HFFc6 (cell line): ENCODE measurements around the gene STK10. TPM values are rescaled to one million over a fixed set of nuclear protein-coding genes. Genes with fewer than 3 reads are reported as not detected.

Experiments
- DNase-seq: peaks from one replicate; pipeline ENCODE4 v3.0.0-alpha.2; 2018
- H3K27ac Mint-ChIP-seq: 2 replicates; pipeline ENCODE4 v1.8.0; 2020; ENCODE audit warnings: mild to moderate bottlenecking, mixed read lengths
- H3K27me3 Mint-ChIP-seq: 2 replicates; pipeline ENCODE4 v1.8.0; 2021; ENCODE audit warnings: mild to moderate bottlenecking, moderate library complexity, mixed read lengths; ENCODE audit not compliant: insufficient read depth
- H3K36me3 Mint-ChIP-seq: 2 replicates; pipeline ENCODE4 v1.8.0; 2021; ENCODE audit warnings: low read depth, mixed read lengths
- H3K4me1 Mint-ChIP-seq: 2 replicates; pipeline ENCODE4 v1.8.0; 2020; ENCODE audit warnings: low read depth, mixed read lengths
- H3K4me3 Mint-ChIP-seq: 2 replicates; pipeline ENCODE4 v1.8.0; 2020; ENCODE audit warnings: mild to moderate bottlenecking, moderate library complexity, mixed read lengths
- H3K9me3 Mint-ChIP-seq: 2 replicates; pipeline ENCODE4 v1.8.0; 2020; ENCODE audit warnings: mild to moderate bottlenecking, mixed read lengths
- CTCF ChIP-seq: fragments of 200-600 bp; sonication (generic); IDR thresholded peaks from 2 replicates; pipeline ENCODE4 v1.5.0; 2021; ENCODE audit warnings: antibody characterized with exemption, mild to moderate bottlenecking
- total RNA-seq, 6 experiments: library from RNA; stranded (reverse); fragmentation: NEBNext Ultra II Directional; extraction: Animal tissue kit (Norgen Biotek cat#: 25700); gene quantifications; 2 replicates in 1 of 6; 3 replicates in 5 of 6; pipeline ENCODE4 v1.2.3, GENCODE V29; 2021

Gene STK10
- total RNA-seq, 6 experiments from 2014 or later, result 39.8 to 51.6 (median 47.5) TPM

- Mint-ChIP-seq H3K4me1 (peaks cover 30% of the 10 kb centered on the region), H3K27me3 (no peaks in the 10 kb centered on the region; the same call in 1 of the 2 replicates), H3K27ac (no peak overlapping the region), H3K4me3 (no peak overlapping the region), H3K36me3 (peaks cover 14% of the 10 kb centered on the region), H3K9me3 (no peaks in the 10 kb centered on the region)
- TF ChIP-seq CTCF, result no peak
- DNase-seq, result no peak
Observed at GRCh38 chr5:172163346-172163745, 24.7 kb downstream of the STK10 start.

- TF ChIP-seq CTCF, result no peak
- peaks cover 18% of the 10 kb centered on the region for H3K36me3 Mint-ChIP-seq
- H3K4me1 Mint-ChIP-seq, result peaks cover 30% of the 10 kb centered on the region
- no peak for DNase-seq
- H3K27me3 Mint-ChIP-seq, result no peaks in the 10 kb centered on the region; the same call in 1 of the 2 replicates
- H3K27ac Mint-ChIP-seq, result no peak overlapping the region
- no peaks in the 10 kb centered on the region for H3K9me3 Mint-ChIP-seq
- no peak overlapping the region for H3K4me3 Mint-ChIP-seq
Observed at GRCh38 chr5:172162987-172163343, 25.1 kb downstream of the STK10 start.

- no peak overlapping the region for H3K4me3 Mint-ChIP-seq
- DNase-seq, result peak; percentile 34
- H3K4me1 Mint-ChIP-seq, result peaks cover 30% of the 10 kb centered on the region
- TF ChIP-seq CTCF, result peak; percentile 56
- no peaks in the 10 kb centered on the region for H3K9me3 Mint-ChIP-seq
- peaks cover 19% of the 10 kb centered on the region for H3K36me3 Mint-ChIP-seq
- H3K27ac Mint-ChIP-seq, result peak overlapping the region; percentile 39; the same call in 1 of the 2 replicates
- no peaks in the 10 kb centered on the region; the same call in 1 of the 2 replicates for H3K27me3 Mint-ChIP-seq
Observed at GRCh38 chr5:172162323-172162986, 25.6 kb downstream of the STK10 start.

- Mint-ChIP-seq H3K4me3 (no peak overlapping the region), H3K9me3 (no peaks in the 10 kb centered on the region), H3K27me3 (no peaks in the 10 kb centered on the region; the same call in 1 of the 2 replicates), H3K27ac (no peak overlapping the region), H3K36me3 (peaks cover 20% of the 10 kb centered on the region), H3K4me1 (peaks cover 24% of the 10 kb centered on the region)
- TF ChIP-seq CTCF, result no peak
- DNase-seq, result no peak
Observed at GRCh38 chr5:172160506-172160905, 27.5 kb downstream of the STK10 start.

- peaks cover 12% of the 10 kb centered on the region for H3K4me1 Mint-ChIP-seq
- no peak overlapping the region for H3K27ac Mint-ChIP-seq
- H3K27me3 Mint-ChIP-seq, result no peaks in the 10 kb centered on the region; the same call in 1 of the 2 replicates
- TF ChIP-seq CTCF, result no peak
- no peak overlapping the region for H3K4me3 Mint-ChIP-seq
- DNase-seq, result no peak
- peaks cover 30% of the 10 kb centered on the region for H3K36me3 Mint-ChIP-seq
- no peaks in the 10 kb centered on the region for H3K9me3 Mint-ChIP-seq
Observed at GRCh38 chr5:172159016-172159415, 29.0 kb downstream of the STK10 start.
